ENCODE data around the gene PGP.

PGP gene

DNA sequence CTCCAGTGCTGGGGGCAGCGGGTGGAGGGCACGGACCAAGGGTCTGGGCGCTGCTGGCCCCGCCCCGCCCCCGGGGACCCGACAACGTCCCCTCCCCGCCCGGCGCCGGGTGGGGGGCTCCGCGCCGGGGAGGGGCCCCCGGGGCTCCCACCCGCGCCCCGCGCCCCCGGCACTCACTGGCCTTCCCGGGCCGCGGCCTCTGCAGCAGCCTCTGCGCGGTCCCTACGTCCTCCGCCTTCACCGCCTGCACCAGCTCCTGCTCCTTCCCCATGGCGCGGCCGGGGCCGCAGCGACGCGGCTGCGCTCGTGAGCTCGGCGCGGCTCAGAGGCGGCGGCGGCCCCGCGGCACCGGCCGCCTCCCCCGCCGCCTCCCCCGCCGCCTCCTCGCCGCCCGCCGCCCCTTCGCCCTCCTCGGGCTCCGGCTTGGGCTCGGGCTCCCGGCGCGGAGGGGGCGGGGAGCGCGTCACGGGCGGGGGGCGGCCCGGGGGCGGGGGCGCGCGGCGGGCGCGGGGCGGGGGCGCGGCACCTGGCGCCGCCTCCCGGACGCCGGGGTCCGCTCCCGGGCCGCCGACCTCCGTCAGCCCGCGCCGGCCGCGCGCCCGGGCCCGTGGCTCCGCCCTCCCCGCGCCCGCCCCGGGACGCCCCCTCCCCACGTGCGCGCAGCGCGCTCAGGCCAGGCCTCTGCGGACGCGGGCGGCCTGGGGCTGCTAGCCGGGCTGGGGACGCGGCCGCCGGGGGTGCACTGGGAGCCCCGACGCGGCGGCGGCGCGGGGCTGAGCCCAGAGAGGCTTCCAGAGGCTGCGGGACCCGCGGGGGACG is 18.3 kb downstream of the PGP start, which contains the start of gene CASKIN1:
Gene CASKIN1, minus strand, starts transcription at position 444 of the 819 bp plus-strand sequence. Its CDS starts 173 bp downstream, at position 271.
- in situ Hi-C loops (cut with HindIII; ENCODE audit: low pct_ligation_motif_present, low sequenced_read_pairs): no loop called here
- H3K27ac ChIP-seq: no peak within 1 kb of the TSS
- peaks cover 44% of the 10 kb centered on the region for H3K27me3 ChIP-seq (replicated peaks)
- H3K36me3 ChIP-seq (replicated peaks): no peaks in the 10 kb centered on the region
- peak within 1 kb of the TSS; percentile 17 for H3K4me3 ChIP-seq (ENCODE audit: low read depth, low read length)
- TF ChIP-seq, protein P1, sequence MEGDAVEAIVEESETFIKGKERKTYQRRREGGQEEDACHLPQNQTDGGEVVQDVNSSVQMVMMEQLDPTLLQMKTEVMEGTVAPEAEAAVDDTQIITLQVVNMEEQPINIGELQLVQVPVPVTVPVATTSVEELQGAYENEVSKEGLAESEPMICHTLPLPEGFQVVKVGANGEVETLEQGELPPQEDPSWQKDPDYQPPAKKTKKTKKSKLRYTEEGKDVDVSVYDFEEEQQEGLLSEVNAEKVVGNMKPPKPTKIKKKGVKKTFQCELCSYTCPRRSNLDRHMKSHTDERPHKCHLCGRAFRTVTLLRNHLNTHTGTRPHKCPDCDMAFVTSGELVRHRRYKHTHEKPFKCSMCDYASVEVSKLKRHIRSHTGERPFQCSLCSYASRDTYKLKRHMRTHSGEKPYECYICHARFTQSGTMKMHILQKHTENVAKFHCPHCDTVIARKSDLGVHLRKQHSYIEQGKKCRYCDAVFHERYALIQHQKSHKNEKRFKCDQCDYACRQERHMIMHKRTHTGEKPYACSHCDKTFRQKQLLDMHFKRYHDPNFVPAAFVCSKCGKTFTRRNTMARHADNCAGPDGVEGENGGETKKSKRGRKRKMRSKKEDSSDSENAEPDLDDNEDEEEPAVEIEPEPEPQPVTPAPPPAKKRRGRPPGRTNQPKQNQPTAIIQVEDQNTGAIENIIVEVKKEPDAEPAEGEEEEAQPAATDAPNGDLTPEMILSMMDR (IDR thresholded peaks at IDR 0.05; ENCODE audit: low read depth, low read length, missing control alignments): no peak
- no peak for DNase-seq

DNA sequence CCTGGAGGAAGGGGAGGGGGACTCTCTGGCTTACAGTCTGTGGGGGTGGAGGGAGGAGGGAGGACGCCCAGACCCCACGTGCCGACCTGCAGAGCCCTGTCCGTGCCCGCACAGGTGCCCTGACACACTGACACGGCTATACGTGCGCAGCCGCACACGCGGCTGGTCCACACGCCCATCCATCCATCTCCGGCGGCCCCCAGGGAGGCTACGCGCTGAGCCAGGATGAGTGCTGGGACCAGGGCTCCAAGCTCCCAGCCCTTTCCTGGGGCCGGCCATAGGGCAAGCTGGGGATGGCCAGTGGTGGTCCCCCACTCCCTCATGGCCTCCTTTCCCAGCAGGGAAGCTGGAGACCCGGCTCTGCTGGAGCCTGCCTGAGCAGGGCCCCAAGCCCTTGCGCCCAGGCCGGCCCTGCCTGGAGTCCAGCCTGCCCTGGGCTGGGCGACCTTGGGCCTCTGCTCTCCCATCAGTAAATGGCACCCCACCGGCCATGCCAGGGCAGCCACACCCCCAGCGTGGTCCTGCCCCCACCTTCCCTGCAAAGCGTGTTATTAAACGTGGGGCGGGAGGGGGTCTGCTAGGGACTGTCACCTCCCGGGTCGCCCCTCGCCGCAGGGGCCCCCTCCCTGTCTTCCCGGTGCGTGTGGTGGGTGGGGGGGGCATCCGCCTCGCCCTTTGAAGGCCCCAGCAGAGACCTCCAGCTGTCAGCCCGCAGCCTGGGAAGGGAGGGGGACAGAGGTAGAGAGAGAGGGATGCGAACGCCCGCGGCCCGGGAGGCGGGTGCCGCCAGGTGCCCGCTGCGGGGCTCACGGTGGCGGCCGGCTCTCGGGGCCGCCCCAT is 19.1 kb downstream of the PGP start:
- in situ Hi-C loops (cut with HindIII; ENCODE audit: low pct_ligation_motif_present, low sequenced_read_pairs): no loop called here
- TF ChIP-seq, protein P1 (IDR thresholded peaks at IDR 0.05; ENCODE audit: low read depth, low read length, missing control alignments): no peak
- Histone ChIP-seq H3K27ac (no peak overlapping the region), H3K27me3 (replicated peaks) (peaks cover 44% of the 10 kb centered on the region), H3K4me3 (ENCODE audit: low read depth, low read length) (no peak overlapping the region), H3K36me3 (replicated peaks) (no peaks in the 10 kb centered on the region)
- DNase-seq: no peak

DNA sequence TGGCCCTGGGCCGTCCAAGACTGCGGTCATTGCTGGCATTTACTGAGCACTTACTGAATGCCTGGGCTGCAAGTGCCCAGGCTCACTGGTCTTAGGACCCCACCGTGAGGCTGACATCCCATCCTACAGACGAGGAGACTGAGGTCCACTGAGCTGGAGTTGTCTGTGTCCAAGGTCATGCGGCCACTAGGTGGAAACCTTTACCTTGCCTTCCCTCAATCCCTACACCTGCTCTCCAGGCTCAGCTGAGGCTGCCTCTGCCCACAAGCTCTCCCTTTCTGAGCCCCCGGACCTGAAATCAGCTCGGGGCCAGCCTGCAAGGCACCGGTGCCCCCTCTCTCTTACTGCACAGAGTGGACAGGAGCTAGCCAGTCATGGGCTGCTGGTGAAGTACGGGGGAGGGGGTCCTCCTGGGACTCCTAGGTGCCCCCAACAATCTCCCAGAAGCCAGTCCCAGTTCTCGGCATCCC is 19.8 kb downstream of the PGP start:
- in situ Hi-C loops (cut with HindIII; ENCODE audit: low pct_ligation_motif_present, low sequenced_read_pairs): no loop called here
- peak; percentile 12 for DNase-seq
- no peaks in the 10 kb centered on the region for H3K36me3 ChIP-seq (replicated peaks)
- H3K27ac ChIP-seq: no peak overlapping the region
- H3K27me3 ChIP-seq (replicated peaks): peaks cover 44% of the 10 kb centered on the region
- TF ChIP-seq, protein P1 (IDR thresholded peaks at IDR 0.05; ENCODE audit: low read depth, low read length, missing control alignments): peak; percentile 60
- no peak overlapping the region for H3K4me3 ChIP-seq (ENCODE audit: low read depth, low read length)

DNA sequence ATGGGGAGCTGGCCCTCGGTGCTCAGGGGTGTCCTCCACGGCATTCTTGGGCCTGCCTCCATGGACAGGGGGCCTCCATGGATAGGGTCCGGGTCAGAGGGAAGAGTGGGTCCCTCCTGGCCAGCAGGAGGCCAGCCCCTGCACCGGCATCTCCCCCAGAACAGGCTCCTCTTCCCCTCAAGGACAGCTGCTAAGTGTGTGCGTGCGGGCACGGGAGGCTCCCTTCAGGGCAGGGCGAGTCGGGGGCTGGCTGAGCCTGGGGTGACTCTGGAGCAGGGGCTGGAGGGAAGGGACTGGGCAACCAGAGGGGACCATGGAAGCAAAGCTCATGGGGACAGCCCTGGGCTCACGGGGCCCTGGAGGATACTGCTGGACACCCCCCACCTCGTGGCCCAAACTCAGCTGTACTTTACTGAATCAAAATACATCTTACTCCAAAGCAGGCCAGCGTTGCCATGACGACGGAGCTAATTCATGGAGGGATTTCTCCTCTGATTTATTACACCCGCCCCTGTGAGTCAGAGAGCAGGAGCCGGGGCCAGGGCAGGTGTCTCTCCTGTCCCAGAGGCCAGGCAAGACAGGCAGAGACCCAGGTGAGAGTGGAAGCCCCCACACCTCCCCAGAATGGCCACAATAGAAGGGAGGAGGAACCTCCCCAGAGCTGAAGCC is 20.3 kb downstream of the PGP start:
- Histone ChIP-seq H3K4me3 (ENCODE audit: low read depth, low read length) (no peak overlapping the region), H3K27me3 (replicated peaks) (peaks cover 44% of the 10 kb centered on the region)

DNA sequence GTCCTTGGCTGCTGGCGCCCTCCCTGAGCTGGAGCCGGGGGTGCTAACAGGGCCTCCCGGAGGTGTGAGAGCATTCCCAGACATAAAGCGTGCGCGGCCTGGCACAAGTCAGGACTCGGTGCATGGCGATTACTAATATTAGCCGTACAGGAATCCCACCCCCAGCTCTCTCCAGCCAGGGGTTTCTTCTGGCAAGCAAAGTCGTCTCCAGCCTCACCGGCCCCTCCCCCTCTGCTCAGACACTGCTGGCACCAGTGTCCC is 23.3 kb downstream of the PGP start:
- TF ChIP-seq, protein P1 (IDR thresholded peaks at IDR 0.05; ENCODE audit: low read depth, low read length, missing control alignments): no peak
- in situ Hi-C loops (cut with HindIII; ENCODE audit: low pct_ligation_motif_present, low sequenced_read_pairs): no loop called here
- H3K27me3 ChIP-seq (replicated peaks): peaks cover 21% of the 10 kb centered on the region
- no peak overlapping the region for H3K4me3 ChIP-seq (ENCODE audit: low read depth, low read length)
- no peak overlapping the region for H3K27ac ChIP-seq
- H3K36me3 ChIP-seq (replicated peaks): no peaks in the 10 kb centered on the region
- DNase-seq: no peak

More for the DNA sequence above, 20.3 kb downstream of the PGP start:
- peak; percentile 37 for DNase-seq
- Histone ChIP-seq H3K36me3 (replicated peaks) (no peaks in the 10 kb centered on the region), H3K27ac (no peak overlapping the region)
- TF ChIP-seq, protein P1 (IDR thresholded peaks at IDR 0.05; ENCODE audit: low read depth, low read length, missing control alignments): no peak
- in situ Hi-C loops (cut with HindIII; ENCODE audit: low pct_ligation_motif_present, low sequenced_read_pairs): no loop called here

Measured in brain microvascular endothelial cell (primary cell).